ENCODE data around the gene LRRIQ3. TPM values are rescaled to one million over a fixed set of nuclear protein-coding genes. Genes with fewer than 3 reads are reported as not detected.

LRRIQ3 gene
- total and polyA plus RNA-seq, 10 of the 15 experiments (the other 5 are each of a cell fraction or from before 2014, with no cell fraction given): 1.1 to 5.1 (median 2.7) TPM

- TF ChIP-seq NKRF (conservative IDR thresholded peaks at IDR 0.05) (no peak), FOXM1 (IDR thresholded peaks at IDR 0.05; ENCODE audit: low read depth, low read length) (no peak), IRF5 (IDR thresholded peaks at IDR 0.05; ENCODE audit: borderline replicate concordance) (no peak), HDGF (IDR thresholded peaks at IDR 0.05) (peak; percentile 85), CHD4 (IDR thresholded peaks at IDR 0.05) (no peak), PAX8 (IDR thresholded peaks at IDR 0.05) (no peak), BMI1 (IDR thresholded peaks at IDR 0.05; ENCODE audit: borderline replicate concordance) (peak; percentile 53; the same call in 1 of the 2 replicates), MYB (IDR thresholded peaks at IDR 0.05; ENCODE audit: borderline replicate concordance, low read depth, low read length) (no peak), SMC3 (IDR thresholded peaks at IDR 0.05; ENCODE audit: borderline replicate concordance, low read length) (no peak), BRCA1 (IDR thresholded peaks at IDR 0.05; ENCODE audit: low read depth, low read length) (no peak), ZBTB11 (CRISPR knock-in tag; IDR thresholded peaks at IDR 0.05) (no peak), RCOR1 (conservative IDR thresholded peaks at IDR 0.05; ENCODE audit: low read depth, low read length) (no peak), ZNF622 (IDR thresholded peaks at IDR 0.05) (no peak), NR2F1 (conservative IDR thresholded peaks at IDR 0.05) (no peak), PKNOX1 (IDR thresholded peaks at IDR 0.05) (no peak), CBFB (IDR thresholded peaks at IDR 0.05; ENCODE audit: low read depth) (0 out of 2 replicates have a peak, but pooled peaks have one; percentile 32), BCLAF1 (IDR thresholded peaks at IDR 0.05) (no peak), SREBF2 (IDR thresholded peaks at IDR 0.05; ENCODE audit: low read length) (no peak), TCF7 (IDR thresholded peaks at IDR 0.05; ENCODE audit: borderline replicate concordance) (peak; percentile 19; the same call in 1 of the 2 replicates), EED (IDR thresholded peaks at IDR 0.05; ENCODE audit: low read depth) (0 out of 2 replicates have a peak, but pooled peaks have one; percentile 22)
Measured at GRCh38 chr1:74197657-74198552, at the start of gene LRRIQ3, which contains the start of gene FPGT (continued).
